GM19025 (cell line): ENCODE results near the gene NAP1L4.

Experiments used
- ATAC-seq: cut with Tn5 transposase; IDR thresholded peaks from one replicate; pipeline ENCODE4 v1.9.1; 2021; ENCODE audit warnings: mild to moderate bottlenecking, low read depth, moderate library complexity; ENCODE audit not compliant: unreplicated experiment

The NAP1L4 gene

GRCh38 chr11:2896047-2896446 is 96.1 kb downstream of the NAP1L4 start:
- ATAC-seq: no peak
